Measurements from ENCODE around the gene ANXA10. TPM values are rescaled to one million over a fixed set of nuclear protein-coding genes. Genes with fewer than 3 reads are reported as not detected.

The ANXA10 gene
- polyA plus RNA-seq, 1 of the 3 experiments (the other 2 are of a cell fraction) = 0.23 TPM

GRCh38 chr4:168151327-168151726, 59.0 kb downstream of the ANXA10 start:
- CTCF ChIA-PET = no interaction called here
- Histone ChIP-seq H3K4me3 (ENCODE audit: low read depth in 2 of 2, low read length in 1 of 2) (no peak overlapping the region), H3K9me3 (no peaks in the 10 kb centered on the region), H3K4me1 (ENCODE audit: control insufficient read depth in 1 of 2, insufficient read depth in 2 of 2, low read depth in 1 of 2, low read length in 1 of 2) (no peaks in the 10 kb centered on the region), H3K79me2 (ENCODE audit: insufficient read depth) (no peaks in the 10 kb centered on the region), H3K9me2 (no peaks in the 10 kb centered on the region), H2AFZ (ENCODE audit: low read depth) (no peak overlapping the region), H3F3A (replicated peaks; ENCODE audit: insufficient read depth) (peaks cover 3% of the 10 kb centered on the region), H3K9ac (no peak overlapping the region), H3K36me3 (replicated peaks in 1 of 2; ENCODE audit: control insufficient read depth in 1 of 2, insufficient read depth in 2 of 2, low read length in 1 of 2) (no peaks in the 10 kb centered on the region), H3K27ac (ENCODE audit: low read depth in 2 of 2, low read length in 1 of 2) (no peak overlapping the region), H3K27me3 (ENCODE audit: insufficient read depth) (no peaks in the 10 kb centered on the region), H3K4me2 (no peak overlapping the region), H4K20me1 (ENCODE audit: insufficient read depth) (no peaks in the 10 kb centered on the region)
- no peak for DNase-seq
- TF ChIP-seq PBX3 (IDR thresholded peaks at IDR 0.05) = no peak
- TF ChIP-seq MXI1 (IDR thresholded peaks at IDR 0.05; ENCODE audit: low read depth, low read length) = no peak
- TF ChIP-seq SMC3 (IDR thresholded peaks at IDR 0.05; ENCODE audit: low read depth, low read length) = no peak
- no peak for TF ChIP-seq NRF1 (IDR thresholded peaks at IDR 0.05; ENCODE audit: low read depth, low read length)
- no peak for TF ChIP-seq GATA2 (CRISPR knock-in tag; IDR thresholded peaks at IDR 0.05)
- POLR2A ChIA-PET = no interaction called here
- WGBS (ENCODE audit: low lambda C conversion rate) = 78% methylated on average over 3 of the region's 3 CpGs

- no peaks in the 10 kb centered on the region for H3K9me2 ChIP-seq
- no peaks in the 10 kb centered on the region for H3K36me3 ChIP-seq (replicated peaks in 1 of 2; ENCODE audit: control insufficient read depth in 1 of 2, insufficient read depth in 2 of 2, low read length in 1 of 2)
- H3K9ac ChIP-seq = no peak overlapping the region
- no peak overlapping the region for H3K27ac ChIP-seq (ENCODE audit: low read depth in 2 of 2, low read length in 1 of 2)
- no peaks in the 10 kb centered on the region for H3K4me1 ChIP-seq (ENCODE audit: control insufficient read depth in 1 of 2, insufficient read depth in 2 of 2, low read depth in 1 of 2, low read length in 1 of 2)
- 88% methylated on average over 8 of the region's 8 CpGs for WGBS (ENCODE audit: low lambda C conversion rate)
- CTCF ChIA-PET = interaction anchor here (0.7 to 3.1 kb wide), 18 partner anchors 8 to 1131 kb away, joined by 3 to 17 read pairs (median 4); no protein-coding TSS in a partner anchor
- POLR2A ChIA-PET = no interaction called here
- TF ChIP-seq FOSL2 (IDR thresholded peaks at IDR 0.05; ENCODE audit: borderline replicate concordance, low read depth) = no peak
- H3K27me3 ChIP-seq (ENCODE audit: insufficient read depth) = no peaks in the 10 kb centered on the region
- 0 out of 2 replicates have a peak overlapping the region, but pooled peaks have one; percentile 19 for H2AFZ ChIP-seq (ENCODE audit: low read depth)
- H3K4me2 ChIP-seq = no peak overlapping the region
- no peaks in the 10 kb centered on the region for H4K20me1 ChIP-seq (ENCODE audit: insufficient read depth)
- no peaks in the 10 kb centered on the region for H3K79me2 ChIP-seq (ENCODE audit: insufficient read depth)
- DNase-seq = no peak
- H3K4me3 ChIP-seq (ENCODE audit: low read depth in 2 of 2, low read length in 1 of 2) = no peak overlapping the region
- peaks cover 3% of the 10 kb centered on the region for H3F3A ChIP-seq (replicated peaks; ENCODE audit: insufficient read depth)
- H3K9me3 ChIP-seq = no peaks in the 10 kb centered on the region
Observed at GRCh38 chr4:168152837-168153500, 60.6 kb downstream of the ANXA10 start.

- no peaks in the 10 kb centered on the region for H3K79me2 ChIP-seq (ENCODE audit: insufficient read depth)
- no peak overlapping the region for H3K9ac ChIP-seq
- CTCF ChIA-PET = interaction anchor here (0.7 to 3.1 kb wide), 21 partner anchors 9 to 1131 kb away, joined by 3 to 17 read pairs (median 4); no protein-coding TSS in a partner anchor
- peak; percentile 30 for DNase-seq
- peak overlapping the region; percentile 19; the same call in 1 of the 2 replicates for H2AFZ ChIP-seq (ENCODE audit: low read depth)
- no peak overlapping the region for H3K27ac ChIP-seq (ENCODE audit: low read depth in 2 of 2, low read length in 1 of 2)
- 3% methylated on average over 10 of the region's 10 CpGs for WGBS (ENCODE audit: low lambda C conversion rate)
- H3K9me3 ChIP-seq = peaks cover 1% of the 10 kb centered on the region; the same call in 1 of the 2 replicates
- no peaks in the 10 kb centered on the region for H4K20me1 ChIP-seq (ENCODE audit: insufficient read depth)
- no peaks in the 10 kb centered on the region for H3K27me3 ChIP-seq (ENCODE audit: insufficient read depth)
- H3K4me3 ChIP-seq (ENCODE audit: low read depth in 2 of 2, low read length in 1 of 2) = peak overlapping the region in 1 of 2 experiments; percentile 2; a peak in 2 of 4 replicates
- H3K4me2 ChIP-seq = no peak overlapping the region
- H3K36me3 ChIP-seq (replicated peaks in 1 of 2; ENCODE audit: control insufficient read depth in 1 of 2, insufficient read depth in 2 of 2, low read length in 1 of 2) = no peaks in the 10 kb centered on the region
- no peaks in the 10 kb centered on the region for H3K4me1 ChIP-seq (ENCODE audit: control insufficient read depth in 1 of 2, insufficient read depth in 2 of 2, low read depth in 1 of 2, low read length in 1 of 2)
- no peaks in the 10 kb centered on the region for H3K9me2 ChIP-seq
- POLR2A ChIA-PET = no interaction called here
- peaks cover 3% of the 10 kb centered on the region for H3F3A ChIP-seq (replicated peaks; ENCODE audit: insufficient read depth)
- TF ChIP-seq GABPA (IDR thresholded peaks at IDR 0.05; ENCODE audit: low read depth) (no peak), RAD21 (IDR thresholded peaks at IDR 0.05; ENCODE audit: low read length) (peak; percentile 73), SMC3 (IDR thresholded peaks at IDR 0.05; ENCODE audit: low read depth, low read length) (peak; percentile 54), MAX (IDR thresholded peaks at IDR 0.05; ENCODE audit: low read depth) (peak; percentile 73; the same call in 1 of the 2 replicates), RFX5 (IDR thresholded peaks at IDR 0.05; ENCODE audit: low read length) (no peak), USF2 (IDR thresholded peaks at IDR 0.05; ENCODE audit: borderline replicate concordance, low read depth, low read length) (no peak), CTCF (IDR thresholded peaks at IDR 0.05) (peak; percentile 94), TEAD4 (IDR thresholded peaks at IDR 0.05; ENCODE audit: borderline replicate concordance, insufficient read depth) (no peak)
Observed at GRCh38 chr4:168153596-168154440, 61.5 kb downstream of the ANXA10 start.
